Lung (tissue), 12 donors: ENCODE results near the gene MAT2A. TPM values are rescaled to one million over a fixed set of nuclear protein-coding genes. Genes with fewer than 3 reads are reported as not detected.
A peak's percentile ranks its signal among the peaks of the same experiment; 100 is the strongest.

Source experiments
- ATAC-seq: fragments of 200-7000 bp; cut with Tn5 transposase; one replicate; pipeline ENCODE4 v1.9.1; 2020; ENCODE audit warnings: moderate number of reproducible peaks; ENCODE audit not compliant: insufficient read depth, low FRiP score
- DNase-seq, 3 donors: peaks; one replicate each; pipeline ENCODE4 v3.0.0-alpha.2; 2013 to 2017
- H3K27ac ChIP-seq, 2 donors: one replicate each; pipeline ENCODE4 v1.5.1; 2013; ENCODE audit warnings: mild to moderate bottlenecking in 2 of 2, moderate library complexity in 2 of 2, control low read depth in 1 of 2, inconsistent platforms in 1 of 2, low read depth in 1 of 2, low read length in 1 of 2
- H3K27me3 ChIP-seq, 3 donors: one replicate each; pipeline ENCODE4 v1.5.1; 2013; ENCODE audit warnings: low read length in 2 of 3; ENCODE audit not compliant: control insufficient read depth in 3 of 3, insufficient read depth in 3 of 3
- H3K36me3 ChIP-seq, 4 donors: one replicate each; pipeline ENCODE4 v1.5.1; 2013; ENCODE audit warnings: low read length in 4 of 4, mild to moderate bottlenecking in 1 of 4, moderate library complexity in 1 of 4; ENCODE audit not compliant: control insufficient read depth in 4 of 4, insufficient read depth in 4 of 4
- H3K4me1 ChIP-seq, 5 donors: one replicate each; pipeline ENCODE4 v1.5.1; 2013; ENCODE audit warnings: low read length in 5 of 5, mild to moderate bottlenecking in 2 of 5, moderate library complexity in 1 of 5; ENCODE audit not compliant: control insufficient read depth in 5 of 5, insufficient read depth in 5 of 5
- H3K4me3 ChIP-seq: one replicate; pipeline ENCODE4 v1.5.1; 2013; ENCODE audit warnings: mild to moderate bottlenecking, control low read depth, moderate library complexity
- H3K9ac ChIP-seq, 2 donors: one replicate each; pipeline ENCODE4 v1.5.1; 2013; ENCODE audit warnings: low read length in 2 of 2, control low read depth in 1 of 2; ENCODE audit not compliant: insufficient read depth in 1 of 2
- H3K9me3 ChIP-seq, 4 donors: one replicate each; pipeline ENCODE4 v1.5.1; 2013; ENCODE audit warnings: low read length in 3 of 4, mild to moderate bottlenecking in 1 of 4, moderate library complexity in 1 of 4; ENCODE audit not compliant: control insufficient read depth in 4 of 4, insufficient read depth in 3 of 4
- CTCF ChIP-seq: IDR thresholded peaks from 2 replicates; pipeline ENCODE4 v1.5.1; 2012; ENCODE audit warnings: mild to moderate bottlenecking; ENCODE audit errors: control extremely low read depth, extremely low read depth
- WGBS, 2 donors: extraction: QIAGEN DNeasy Blood & Tissue Kit; methylation state at CpG; one replicate each; pipeline ENCODE4 v1.1.7; 2013; 5-methylcytosine and 5-hydroxymethylcytosine counted together
- polyA plus RNA-seq, 2 donors: library from polyadenylated mRNA; stranded (reverse); fragments of 200-250 nt; gene quantifications; one replicate each; pipeline ENCODE4 v1.2.1, GENCODE V29; 2013
- total RNA-seq, 2 donors: library from RNA; depleted of rRNA in 1 of 2; stranded (reverse); fragments of >200 nt in 1 of 2; gene quantifications; one replicate each; pipeline ENCODE4 v1.2.1, GENCODE V29; 2014 to 2021
- donor health status: control.
- donor health status: control.
- donor health status: Bipolar disorder and iron deficiency.
- donor health status: healthy.
- donor health status: DM: yes; HTN: yes; CAD: no.

MAT2A gene
- total and polyA plus RNA-seq, 4 donors: 79.4 to 228 (median 159) TPM

GRCh38 chr2:85505551-85506238, 33.3 kb upstream of the MAT2A start:
- Histone ChIP-seq H3K27ac (no peak overlapping the region), H3K27me3 (no peaks in the 10 kb centered on the region), H3K9me3 (no peaks in the 10 kb centered on the region), H3K9ac (no peak overlapping the region), H3K4me1 (peaks cover 0 to 11% (median 4%) of the 10 kb centered on the region in 5 donors), H3K4me3 (no peak overlapping the region), H3K36me3 (no peaks in the 10 kb centered on the region)
- TF ChIP-seq CTCF: no peak
- DNase-seq (no peak), ATAC-seq (no peak)
- 87 to 90% methylated on average over 10 of the region's 10 CpGs for WGBS, 2 donors

GRCh38 chr2:85506768-85507181, 32.2 kb upstream of the MAT2A start:
- DNase-seq (peak in 2 of 3 donors; percentile 59 to 68), ATAC-seq (no peak)
- no peaks in the 10 kb centered on the region for H3K9me3 ChIP-seq
- 79 to 85% methylated on average over 7 of the region's 7 CpGs for WGBS, 2 donors
- H3K36me3 ChIP-seq: no peaks in the 10 kb centered on the region
- no peaks in the 10 kb centered on the region for H3K27me3 ChIP-seq
- no peak overlapping the region for H3K9ac ChIP-seq
- TF ChIP-seq CTCF: no peak
- H3K4me1 ChIP-seq: peaks cover 0 to 11% (median 6%) of the 10 kb centered on the region in 5 donors
- no peak overlapping the region for H3K4me3 ChIP-seq
- no peak overlapping the region for H3K27ac ChIP-seq

GRCh38 chr2:85511008-85511811, 27.8 kb upstream of the MAT2A start:
- Histone ChIP-seq H3K36me3 (no peaks in the 10 kb centered on the region), H3K4me3 (no peak overlapping the region), H3K9ac (no peak overlapping the region), H3K9me3 (no peaks in the 10 kb centered on the region), H3K27ac (peak overlapping the region in 1 of 2 donors; percentile 12), H3K27me3 (no peaks in the 10 kb centered on the region), H3K4me1 (peaks cover 0 to 10% (median 2%) of the 10 kb centered on the region in 5 donors)
- WGBS, 2 donors: 79 to 85% methylated on average over 6 of the region's 6 CpGs
- no peak for TF ChIP-seq CTCF
- peak in 2 of 3 donors; percentile 20 to 24 for DNase-seq
- no peak for ATAC-seq
